A673 (cell line): ENCODE data around the gene ST7. TPM values are rescaled to one million over a fixed set of nuclear protein-coding genes. Genes with fewer than 3 reads are reported as not detected.

ENCODE experiments used
- BruUV-seq: library from RNA; stranded (reverse); fragments of 400-500 nt; replicated peaks from 2 replicates; lab custom pipeline; 2021; lab: Mats Ljungman, UMichigan
- CTCF ChIA-PET: fragments of 300-600 bp; sonication (Branson Sonifier 250); formaldehyde crosslinking; loops from one replicate; lab custom pipeline; 2022; ENCODE audit warnings: antibody characterized with exemption; lab: Charles Lee
- POLR2A ChIA-PET: fragments of 300-600 bp; sonication (Branson Sonifier 250); formaldehyde crosslinking; loops from one replicate; lab custom pipeline; 2022; ENCODE audit warnings: antibody characterized with exemption; ENCODE audit not compliant: low non-redundant PET; lab: Charles Lee
- DNase-seq: peaks from one replicate; pipeline ENCODE4 v3.0.0-alpha.2; 2015; ENCODE audit warnings: low spot score
- H3K27ac ChIP-seq: fragments of 200-600 bp; sonication (generic); 2 replicates; pipeline ENCODE4 v1.5.1; 2016; ENCODE audit warnings: mixed run types, low read depth, mild to moderate bottlenecking, mixed read lengths, antibody characterized with exemption, low read length; ENCODE audit not compliant: poor library complexity, severe bottlenecking
- H3K27me3 ChIP-seq: fragments of 200-600 bp; sonication (generic); replicated peaks from 2 replicates; pipeline ENCODE4 v1.6.1; 2017; ENCODE audit warnings: mixed run types, low read depth, mild to moderate bottlenecking, mixed read lengths, antibody characterized with exemption, low read length; ENCODE audit not compliant: insufficient read depth, poor library complexity
- H3K36me3 ChIP-seq: fragments of 200-600 bp; sonication (generic); 2 replicates; pipeline ENCODE4 v1.6.1; 2016; ENCODE audit warnings: mixed run types, mild to moderate bottlenecking, mixed read lengths, antibody characterized with exemption, low read length; ENCODE audit not compliant: insufficient read depth, poor library complexity, severe bottlenecking
- H3K4me1 ChIP-seq: fragments of 200-600 bp; sonication (generic); 2 replicates; pipeline ENCODE4 v1.6.1; 2017; ENCODE audit warnings: mixed run types, mild to moderate bottlenecking, mixed read lengths, antibody characterized with exemption, low read length; ENCODE audit not compliant: insufficient read depth, poor library complexity, severe bottlenecking
- H3K4me3 ChIP-seq: fragments of 200-600 bp; sonication (generic); 2 replicates; pipeline ENCODE4 v1.5.1; 2016; ENCODE audit warnings: low read depth, mixed run types, mild to moderate bottlenecking, mixed read lengths, low read length; ENCODE audit not compliant: poor library complexity, severe bottlenecking
- H3K9me3 ChIP-seq: fragments of 200-600 bp; sonication (generic); 2 replicates; pipeline ENCODE4 v1.6.1; 2016; ENCODE audit warnings: mixed run types, low read depth, mild to moderate bottlenecking, mixed read lengths, antibody characterized with exemption, low read length; ENCODE audit not compliant: poor library complexity, severe bottlenecking
- EZH2 ChIP-seq: fragments of 200-600 bp; sonication (generic); IDR thresholded peaks from 2 replicates; pipeline ENCODE4 v1.6.1; 2017; ENCODE audit warnings: borderline replicate concordance, low read depth, mild to moderate bottlenecking, mixed read lengths, antibody characterized with exemption, low read length; ENCODE audit not compliant: poor library complexity, severe bottlenecking
- intact Hi-C: fragments of 100-400 bp; cut with micrococcal nuclease; formaldehyde crosslinking; loops from one replicate; pipeline ENCODE4 v1.10.0; 2022; ENCODE audit not compliant: unreplicated experiment
- total RNA-seq: library from RNA; stranded (reverse); gene quantifications from 2 replicates; pipeline ENCODE4 v1.2.3, GENCODE V29; 2021
- TF ChIP-seq, protein P1 (sequence below): fragments of 300-800, 200-600 bp; sonication (generic); conservative IDR thresholded peaks from 2 replicates; pipeline ENCODE4 v1.5.1; 2017; ENCODE audit warnings: low read depth, mild to moderate bottlenecking, antibody characterized with exemption, low read length, moderate library complexity, mixed read lengths

Gene ST7
- total RNA-seq, 1 experiment from 2014 or later, result 24.3 TPM

DNA sequence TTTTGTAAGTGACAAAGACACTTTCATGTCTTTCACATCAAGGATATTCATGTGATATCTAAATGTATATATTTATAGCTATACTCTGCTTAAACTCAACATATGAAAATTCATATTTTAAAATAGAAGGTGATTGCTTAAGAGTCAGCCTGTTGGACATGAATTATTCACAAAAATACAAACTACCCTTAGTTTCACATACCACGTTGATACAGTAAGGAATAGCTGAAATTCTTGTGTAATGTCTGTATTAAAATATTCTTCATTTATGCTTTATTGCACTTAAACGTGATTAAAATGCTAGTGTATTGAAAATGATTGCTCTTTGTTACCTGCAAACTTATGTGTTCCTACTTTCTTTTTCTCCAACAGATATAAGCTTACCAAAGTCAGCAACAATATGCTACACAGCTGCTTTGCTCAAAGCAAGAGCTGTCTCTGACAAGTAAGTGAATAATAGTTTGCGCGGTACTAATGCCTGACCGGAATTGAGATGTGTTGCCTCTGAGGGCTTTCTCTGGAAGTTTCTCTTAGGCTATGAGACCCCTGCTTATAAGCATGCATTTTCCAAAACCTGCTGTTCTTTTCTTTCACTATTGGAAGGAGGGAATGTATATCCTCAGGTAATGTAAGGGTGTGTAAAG, 235.8 kb downstream of the ST7 start:
- no peak overlapping the region for H3K27ac ChIP-seq
- H3K27me3 ChIP-seq, result no peaks in the 10 kb centered on the region
- intact Hi-C loops, result no loop called here
- no peak overlapping the region for H3K4me3 ChIP-seq
- POLR2A ChIA-PET, result no interaction called here
- TF ChIP-seq, protein P1, sequence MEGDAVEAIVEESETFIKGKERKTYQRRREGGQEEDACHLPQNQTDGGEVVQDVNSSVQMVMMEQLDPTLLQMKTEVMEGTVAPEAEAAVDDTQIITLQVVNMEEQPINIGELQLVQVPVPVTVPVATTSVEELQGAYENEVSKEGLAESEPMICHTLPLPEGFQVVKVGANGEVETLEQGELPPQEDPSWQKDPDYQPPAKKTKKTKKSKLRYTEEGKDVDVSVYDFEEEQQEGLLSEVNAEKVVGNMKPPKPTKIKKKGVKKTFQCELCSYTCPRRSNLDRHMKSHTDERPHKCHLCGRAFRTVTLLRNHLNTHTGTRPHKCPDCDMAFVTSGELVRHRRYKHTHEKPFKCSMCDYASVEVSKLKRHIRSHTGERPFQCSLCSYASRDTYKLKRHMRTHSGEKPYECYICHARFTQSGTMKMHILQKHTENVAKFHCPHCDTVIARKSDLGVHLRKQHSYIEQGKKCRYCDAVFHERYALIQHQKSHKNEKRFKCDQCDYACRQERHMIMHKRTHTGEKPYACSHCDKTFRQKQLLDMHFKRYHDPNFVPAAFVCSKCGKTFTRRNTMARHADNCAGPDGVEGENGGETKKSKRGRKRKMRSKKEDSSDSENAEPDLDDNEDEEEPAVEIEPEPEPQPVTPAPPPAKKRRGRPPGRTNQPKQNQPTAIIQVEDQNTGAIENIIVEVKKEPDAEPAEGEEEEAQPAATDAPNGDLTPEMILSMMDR, result no peak
- no peak for TF ChIP-seq EZH2
- no peaks in the 10 kb centered on the region for H3K9me3 ChIP-seq
- peaks cover 9% of the 10 kb centered on the region for H3K4me1 ChIP-seq
- DNase-seq, result no peak
- H3K36me3 ChIP-seq, result no peaks in the 10 kb centered on the region
- BruUV-seq, result no TSS peak
- CTCF ChIA-PET, result no interaction called here

DNA sequence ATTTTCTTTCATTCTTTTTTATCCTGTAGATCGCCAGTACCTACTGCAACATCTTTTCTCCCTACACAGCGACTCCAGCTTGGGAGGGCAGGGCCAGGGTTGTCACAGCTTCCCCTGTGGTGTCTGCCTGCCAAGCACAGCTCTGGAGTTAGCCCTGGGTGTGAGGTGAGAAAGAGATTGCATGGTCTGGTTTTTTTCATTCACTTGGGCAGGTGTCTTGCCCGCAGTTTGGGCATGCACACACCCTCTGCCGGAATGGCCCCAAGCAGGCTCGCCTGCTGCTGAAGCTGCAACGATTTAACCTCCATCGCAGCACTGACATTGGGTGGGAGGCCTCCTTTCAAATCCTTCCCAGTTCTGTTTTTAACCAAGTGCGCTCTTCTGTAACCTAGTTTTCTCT, 236.8 kb downstream of the ST7 start:
- no peaks in the 10 kb centered on the region for H3K27me3 ChIP-seq
- H3K27ac ChIP-seq, result no peak overlapping the region
- no peak for DNase-seq
- TF ChIP-seq, protein P1, result no peak
- TF ChIP-seq EZH2, result no peak
- no peaks in the 10 kb centered on the region for H3K9me3 ChIP-seq
- intact Hi-C loops, result no loop called here
- H3K4me3 ChIP-seq, result no peak overlapping the region
- H3K36me3 ChIP-seq, result no peaks in the 10 kb centered on the region
- ChIA-PET POLR2A (no interaction called here), CTCF (no interaction called here)
- BruUV-seq, result no TSS peak
- peaks cover 3% of the 10 kb centered on the region for H3K4me1 ChIP-seq

DNA sequence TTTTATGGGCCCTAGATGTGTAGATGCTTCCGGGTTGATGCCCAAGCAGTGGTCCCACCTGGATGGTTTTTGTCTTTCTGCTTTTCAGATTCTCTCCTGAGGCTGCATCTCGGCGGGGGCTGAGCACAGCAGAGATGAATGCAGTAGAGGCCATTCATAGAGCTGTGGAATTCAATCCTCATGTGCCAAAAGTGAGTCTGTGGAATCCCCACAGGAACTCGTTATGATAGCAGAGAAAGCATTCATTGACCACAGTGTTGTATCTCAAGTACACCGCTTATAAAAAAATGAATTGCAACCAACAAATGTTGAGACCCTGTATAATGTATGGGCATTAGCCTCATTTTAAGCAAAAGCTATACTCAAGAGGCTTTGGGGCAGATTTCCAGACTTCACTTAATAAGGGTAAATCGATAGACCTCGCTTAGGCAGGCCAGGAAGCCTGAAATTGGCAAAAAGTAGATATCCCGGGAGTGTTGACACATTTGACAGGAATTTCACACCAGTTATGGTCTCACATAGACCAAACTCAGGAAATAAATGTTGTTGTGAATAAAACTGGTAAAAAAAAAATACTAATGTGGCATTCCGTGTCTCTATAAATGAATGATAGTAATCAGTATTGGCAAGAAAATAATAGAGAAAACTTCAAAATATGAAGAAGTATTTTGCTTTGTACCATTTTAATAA, 237.6 kb downstream of the ST7 start:
- no peak for TF ChIP-seq EZH2
- TF ChIP-seq, protein P1, result no peak
- CTCF ChIA-PET, result no interaction called here
- no peak overlapping the region for H3K27ac ChIP-seq
- no peaks in the 10 kb centered on the region for H3K9me3 ChIP-seq
- POLR2A ChIA-PET, result no interaction called here
- H3K4me3 ChIP-seq, result no peak overlapping the region
- no peaks in the 10 kb centered on the region for H3K27me3 ChIP-seq
- intact Hi-C loops, result no loop called here
- peaks cover 6% of the 10 kb centered on the region for H3K4me1 ChIP-seq
- H3K36me3 ChIP-seq, result no peaks in the 10 kb centered on the region
- DNase-seq, result no peak
- BruUV-seq, result no TSS peak
